ENCODE measurements around the gene KRTAP20-4. TPM values are rescaled to one million over a fixed set of nuclear protein-coding genes. Genes with fewer than 3 reads are reported as not detected.

KRTAP20-4 gene
- total RNA-seq, 4 donors from 2014 or later = not detected

- Histone ChIP-seq H3K4me1 (no peaks in the 10 kb centered on the region), H3K36me3 (no peaks in the 10 kb centered on the region), H3K27ac (no peak within 1 kb of the TSS), H3K4me3 (no peak within 1 kb of the TSS), H3K9me3 (no peaks in the 10 kb centered on the region), H3K27me3 (no peaks in the 10 kb centered on the region)
- in situ Hi-C loops (cut with MboI; ENCODE audit: low pct_ligation_motif_present in 1 of 4, low pct_unique_long_range_greater_than_20kb in 1 of 4, low sequenced_read_pairs in 3 of 4) = no loop called here
- TF ChIP-seq POLR2AphosphoS5 (IDR thresholded peaks at IDR 0.05) = no peak
- TF ChIP-seq, protein P1, sequence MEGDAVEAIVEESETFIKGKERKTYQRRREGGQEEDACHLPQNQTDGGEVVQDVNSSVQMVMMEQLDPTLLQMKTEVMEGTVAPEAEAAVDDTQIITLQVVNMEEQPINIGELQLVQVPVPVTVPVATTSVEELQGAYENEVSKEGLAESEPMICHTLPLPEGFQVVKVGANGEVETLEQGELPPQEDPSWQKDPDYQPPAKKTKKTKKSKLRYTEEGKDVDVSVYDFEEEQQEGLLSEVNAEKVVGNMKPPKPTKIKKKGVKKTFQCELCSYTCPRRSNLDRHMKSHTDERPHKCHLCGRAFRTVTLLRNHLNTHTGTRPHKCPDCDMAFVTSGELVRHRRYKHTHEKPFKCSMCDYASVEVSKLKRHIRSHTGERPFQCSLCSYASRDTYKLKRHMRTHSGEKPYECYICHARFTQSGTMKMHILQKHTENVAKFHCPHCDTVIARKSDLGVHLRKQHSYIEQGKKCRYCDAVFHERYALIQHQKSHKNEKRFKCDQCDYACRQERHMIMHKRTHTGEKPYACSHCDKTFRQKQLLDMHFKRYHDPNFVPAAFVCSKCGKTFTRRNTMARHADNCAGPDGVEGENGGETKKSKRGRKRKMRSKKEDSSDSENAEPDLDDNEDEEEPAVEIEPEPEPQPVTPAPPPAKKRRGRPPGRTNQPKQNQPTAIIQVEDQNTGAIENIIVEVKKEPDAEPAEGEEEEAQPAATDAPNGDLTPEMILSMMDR (IDR thresholded peaks at IDR 0.05) = no peak
- TF ChIP-seq EP300 (IDR thresholded peaks at IDR 0.05; ENCODE audit: low read depth) = no peak
- no peak for TF ChIP-seq POLR2A (IDR thresholded peaks at IDR 0.05)
- intact Hi-C loops (cut with DNase I; ENCODE audit: low total_unique reads) = no loop called here
- no peak for DNase-seq
These were observed 30.1 kb upstream of the KRTAP20-4 start, which contains the start of gene KRTAP22-2 for GRCh38 chr21:30590297-30590696. Gene KRTAP22-2 (minus strand): TSS chr21:30590397.

- no peaks in the 10 kb centered on the region for H3K36me3 ChIP-seq
- no peak for DNase-seq
- WGBS, 2 donors (ENCODE audit: low coverage in 1 of 2) = 85 to 89% methylated on average over 2 to 4 of the region's 4 CpGs
- in situ Hi-C loops (cut with MboI; ENCODE audit: low pct_ligation_motif_present in 1 of 4, low pct_unique_long_range_greater_than_20kb in 1 of 4, low sequenced_read_pairs in 3 of 4) = no loop called here
- H3K9me3 ChIP-seq = no peaks in the 10 kb centered on the region
- no peak within 1 kb of the TSS for H3K4me3 ChIP-seq
- no peak for TF ChIP-seq POLR2A (IDR thresholded peaks at IDR 0.05)
- TF ChIP-seq, protein P1 (IDR thresholded peaks at IDR 0.05) = no peak
- TF ChIP-seq POLR2AphosphoS5 (IDR thresholded peaks at IDR 0.05) = no peak
- TF ChIP-seq EP300 (IDR thresholded peaks at IDR 0.05; ENCODE audit: low read depth) = no peak
- no peaks in the 10 kb centered on the region for H3K27me3 ChIP-seq
- no peak within 1 kb of the TSS for H3K27ac ChIP-seq
- intact Hi-C loops (cut with DNase I; ENCODE audit: low total_unique reads) = no loop called here
- no peaks in the 10 kb centered on the region for H3K4me1 ChIP-seq
These were observed 28.3 kb upstream of the KRTAP20-4 start, which contains the start of gene KRTAP6-3 for GRCh38 chr21:30592140-30592539. Gene KRTAP6-3 (plus strand): TSS chr21:30592440. CDS start chr21:30592446, 6 bp downstream.

GRCh38 chr21:30598802-30599201, 21.6 kb upstream of the KRTAP20-4 start, which contains the start of gene KRTAP6-2:
Gene KRTAP6-2 (minus strand): TSS chr21:30598902. CDS start chr21:30598874, 28 bp downstream.
- Histone ChIP-seq H3K27ac (no peak within 1 kb of the TSS), H3K27me3 (no peaks in the 10 kb centered on the region), H3K4me3 (no peak within 1 kb of the TSS), H3K36me3 (no peaks in the 10 kb centered on the region), H3K9me3 (no peaks in the 10 kb centered on the region), H3K4me1 (no peaks in the 10 kb centered on the region)
- 96% methylated on average over 6 of the region's 6 CpGs; no CpG with 5 or more reads in 1 of the 2 donors for WGBS, 2 donors (ENCODE audit: low coverage in 1 of 2)
- intact Hi-C loops (cut with DNase I; ENCODE audit: low total_unique reads) = no loop called here
- in situ Hi-C loops (cut with MboI; ENCODE audit: low pct_ligation_motif_present in 1 of 4, low pct_unique_long_range_greater_than_20kb in 1 of 4, low sequenced_read_pairs in 3 of 4) = no loop called here
- TF ChIP-seq, protein P1 (IDR thresholded peaks at IDR 0.05) = no peak
- no peak for TF ChIP-seq EP300 (IDR thresholded peaks at IDR 0.05; ENCODE audit: low read depth)
- TF ChIP-seq POLR2A (IDR thresholded peaks at IDR 0.05) = no peak
- no peak for TF ChIP-seq POLR2AphosphoS5 (IDR thresholded peaks at IDR 0.05)
- no peak for DNase-seq

- no peak for DNase-seq
- H3K27ac ChIP-seq = no peak within 1 kb of the TSS
- TF ChIP-seq, protein P1 (IDR thresholded peaks at IDR 0.05) = no peak
- TF ChIP-seq POLR2AphosphoS5 (IDR thresholded peaks at IDR 0.05) = no peak
- TF ChIP-seq POLR2A (IDR thresholded peaks at IDR 0.05) = no peak
- no peak for TF ChIP-seq EP300 (IDR thresholded peaks at IDR 0.05; ENCODE audit: low read depth)
- intact Hi-C loops (cut with DNase I; ENCODE audit: low total_unique reads) (loop anchor here (10.0 kb wide), 1 partner anchor 64 kb away; no protein-coding TSS in a partner anchor), in situ Hi-C loops (cut with MboI; ENCODE audit: low pct_ligation_motif_present in 1 of 4, low pct_unique_long_range_greater_than_20kb in 1 of 4, low sequenced_read_pairs in 3 of 4) (no loop called here)
- no peaks in the 10 kb centered on the region for H3K36me3 ChIP-seq
- H3K4me3 ChIP-seq = no peak within 1 kb of the TSS
- H3K27me3 ChIP-seq = no peaks in the 10 kb centered on the region
- no peaks in the 10 kb centered on the region for H3K4me1 ChIP-seq
- H3K9me3 ChIP-seq = no peaks in the 10 kb centered on the region
- WGBS, 2 donors (ENCODE audit: low coverage in 1 of 2) = 29 to 33% methylated on average over 1 of the region's 1 CpG
These were observed 19.6 kb upstream of the KRTAP20-4 start, which contains the start of gene KRTAP22-1 for GRCh38 chr21:30600787-30601186. Gene KRTAP22-1 (plus strand): TSS chr21:30601087.

Measured in transverse colon (tissue), 4 donors.